GM18867 (cell line): Measurements from ENCODE around the gene ATRN.

Experiments used
- ATAC-seq: cut with Tn5 transposase; IDR thresholded peaks from one replicate; pipeline ENCODE4 v1.9.1; 2021; ENCODE audit warnings: mild to moderate bottlenecking, moderate library complexity; ENCODE audit not compliant: unreplicated experiment

ATRN gene

GRCh38 chr20:3692706-3693294 lies 222.0 kb downstream of the ATRN start:
- no peak for ATAC-seq

- no peak for ATAC-seq
These were observed 222.6 kb downstream of the ATRN start for GRCh38 chr20:3693376-3693775.

GRCh38 chr20:3694864-3695263 lies 224.0 kb downstream of the ATRN start:
- ATAC-seq = no peak

- no peak for ATAC-seq
These were observed 225.4 kb downstream of the ATRN start for GRCh38 chr20:3696200-3696599.

GRCh38 chr20:3696745-3697587 lies 226.1 kb downstream of the ATRN start:
- ATAC-seq = no peak

GRCh38 chr20:3697588-3698305 lies 226.9 kb downstream of the ATRN start:
- no peak for ATAC-seq

- no peak for ATAC-seq
These were observed 227.8 kb downstream of the ATRN start for GRCh38 chr20:3698591-3699001.

- no peak for ATAC-seq
These were observed 228.2 kb downstream of the ATRN start for GRCh38 chr20:3699037-3699436.
